ENCODE measurements around the gene FAM200B. TPM values are rescaled to one million over a fixed set of nuclear protein-coding genes. Genes with fewer than 3 reads are reported as not detected.

FAM200B gene
- total RNA-seq, 1 donor = 31.8 TPM

DNA sequence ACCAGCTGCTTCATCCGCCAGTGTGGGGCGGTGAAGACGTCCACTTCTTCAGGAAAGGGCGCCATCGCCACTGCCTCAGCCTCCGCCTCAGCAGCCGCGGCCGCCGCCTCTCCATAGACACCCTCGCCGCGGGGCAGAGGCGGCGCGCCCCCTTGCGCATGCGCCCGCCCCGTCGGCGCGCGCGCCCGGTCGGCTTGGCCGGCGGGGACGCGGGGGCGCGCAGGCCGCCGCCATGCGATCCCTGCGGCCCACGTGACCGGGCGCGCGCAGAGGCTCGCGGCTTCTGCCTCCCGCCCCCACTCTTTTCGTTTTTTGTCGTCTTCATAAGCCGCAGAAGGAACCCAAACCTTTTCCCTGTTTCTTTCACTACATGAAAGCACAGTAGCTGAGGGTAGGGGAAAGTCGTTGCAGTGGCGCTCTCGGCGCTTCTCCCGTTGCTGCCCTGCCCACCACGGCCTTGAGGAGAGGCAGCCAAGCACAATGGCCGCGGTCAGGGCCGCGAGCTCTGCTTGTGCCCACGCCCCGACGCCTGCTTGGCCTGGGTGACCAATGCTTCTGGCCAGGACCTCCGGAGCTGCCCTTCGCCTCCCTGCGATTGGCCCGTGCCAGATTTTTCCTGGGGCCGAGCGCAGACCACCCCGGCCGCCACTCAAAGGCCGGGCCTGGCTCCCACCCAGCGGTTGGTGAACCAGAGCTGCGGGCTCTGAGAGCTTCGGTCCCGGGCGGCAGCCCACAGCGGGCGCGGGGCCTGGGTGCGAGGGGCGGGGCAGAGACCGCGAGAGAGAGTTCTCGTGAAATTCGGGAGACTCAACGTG lies 26.2 kb upstream of the FAM200B start, which contains the start of gene FBXL5:
FBXL5 (minus strand) TSS at position 135 of the 815 bp plus-strand sequence; CDS start at position 65, 70 bp downstream.
- Histone ChIP-seq H4K20me1 (ENCODE audit: insufficient read depth, low read length) (peaks cover 10% of the 10 kb centered on the region), H3K4me3 (ENCODE audit: insufficient read depth, low read length) (peak within 1 kb of the TSS; percentile 85), H3K4me1 (ENCODE audit: insufficient read depth, low read length) (peaks cover 46% of the 10 kb centered on the region), H2AFZ (ENCODE audit: low read length) (peak within 1 kb of the TSS; percentile 94), H3K36me3 (ENCODE audit: insufficient read depth, low read length) (no peaks in the 10 kb centered on the region), H3K27ac (ENCODE audit: low read depth, low read length) (peak within 1 kb of the TSS; percentile 97), H3K9me3 (ENCODE audit: low read depth, low read length) (no peaks in the 10 kb centered on the region), H3K79me2 (ENCODE audit: insufficient read depth, low read length) (peaks cover 47% of the 10 kb centered on the region), H3K27me3 (ENCODE audit: insufficient read depth, low read length) (no peaks in the 10 kb centered on the region), H3K4me2 (ENCODE audit: insufficient read depth, low read length) (peak within 1 kb of the TSS; percentile 94)
- TF ChIP-seq, protein P1, sequence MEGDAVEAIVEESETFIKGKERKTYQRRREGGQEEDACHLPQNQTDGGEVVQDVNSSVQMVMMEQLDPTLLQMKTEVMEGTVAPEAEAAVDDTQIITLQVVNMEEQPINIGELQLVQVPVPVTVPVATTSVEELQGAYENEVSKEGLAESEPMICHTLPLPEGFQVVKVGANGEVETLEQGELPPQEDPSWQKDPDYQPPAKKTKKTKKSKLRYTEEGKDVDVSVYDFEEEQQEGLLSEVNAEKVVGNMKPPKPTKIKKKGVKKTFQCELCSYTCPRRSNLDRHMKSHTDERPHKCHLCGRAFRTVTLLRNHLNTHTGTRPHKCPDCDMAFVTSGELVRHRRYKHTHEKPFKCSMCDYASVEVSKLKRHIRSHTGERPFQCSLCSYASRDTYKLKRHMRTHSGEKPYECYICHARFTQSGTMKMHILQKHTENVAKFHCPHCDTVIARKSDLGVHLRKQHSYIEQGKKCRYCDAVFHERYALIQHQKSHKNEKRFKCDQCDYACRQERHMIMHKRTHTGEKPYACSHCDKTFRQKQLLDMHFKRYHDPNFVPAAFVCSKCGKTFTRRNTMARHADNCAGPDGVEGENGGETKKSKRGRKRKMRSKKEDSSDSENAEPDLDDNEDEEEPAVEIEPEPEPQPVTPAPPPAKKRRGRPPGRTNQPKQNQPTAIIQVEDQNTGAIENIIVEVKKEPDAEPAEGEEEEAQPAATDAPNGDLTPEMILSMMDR (IDR thresholded peaks at IDR 0.05; ENCODE audit: extremely low read depth, low read depth, low read length) = no peak
- peak; percentile 99 for DNase-seq (ENCODE audit: insufficient read length, low spot score, missing footprints)

GRCh38 chr4:15656038-15656470 lies 25.6 kb upstream of the FAM200B start:
- Histone ChIP-seq H3K4me3 (ENCODE audit: insufficient read depth, low read length) (peak overlapping the region; percentile 85), H3K4me2 (ENCODE audit: insufficient read depth, low read length) (peak overlapping the region; percentile 88), H3K4me1 (ENCODE audit: insufficient read depth, low read length) (peaks cover 44% of the 10 kb centered on the region), H4K20me1 (ENCODE audit: insufficient read depth, low read length) (peaks cover 9% of the 10 kb centered on the region), H3K9me3 (ENCODE audit: low read depth, low read length) (no peaks in the 10 kb centered on the region), H3K27ac (ENCODE audit: low read depth, low read length) (peak overlapping the region; percentile 97), H3K79me2 (ENCODE audit: insufficient read depth, low read length) (peaks cover 41% of the 10 kb centered on the region), H3K36me3 (ENCODE audit: insufficient read depth, low read length) (no peaks in the 10 kb centered on the region), H2AFZ (ENCODE audit: low read length) (peak overlapping the region; percentile 94), H3K27me3 (ENCODE audit: insufficient read depth, low read length) (no peaks in the 10 kb centered on the region)
- TF ChIP-seq, protein P1 (IDR thresholded peaks at IDR 0.05; ENCODE audit: extremely low read depth, low read depth, low read length) = no peak
- no peak for DNase-seq (ENCODE audit: insufficient read length, low spot score, missing footprints)

DNA sequence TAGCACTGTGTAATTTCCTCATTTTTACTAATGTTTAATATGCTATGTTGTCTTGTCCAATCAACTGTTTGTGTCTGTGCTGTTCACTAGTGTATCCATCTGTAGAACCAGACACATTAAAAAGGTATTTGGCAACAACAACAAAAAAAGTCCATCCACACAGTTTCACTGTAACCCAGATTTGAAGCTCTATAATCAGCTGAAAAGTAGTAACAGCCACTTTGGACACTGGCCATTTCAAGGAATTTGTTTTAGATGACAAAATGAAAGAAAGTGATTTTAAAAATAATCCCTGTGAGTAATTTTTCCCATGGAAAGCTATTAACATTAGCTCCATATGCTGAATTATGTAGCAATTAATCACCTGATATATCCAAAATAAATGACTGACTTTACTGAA lies 24.3 kb upstream of the FAM200B start:
- peaks cover 31% of the 10 kb centered on the region for H3K4me1 ChIP-seq (ENCODE audit: insufficient read depth, low read length)
- no peaks in the 10 kb centered on the region for H3K27me3 ChIP-seq (ENCODE audit: insufficient read depth, low read length)
- H3K4me2 ChIP-seq (ENCODE audit: insufficient read depth, low read length) = no peak overlapping the region
- H3K79me2 ChIP-seq (ENCODE audit: insufficient read depth, low read length) = peaks cover 28% of the 10 kb centered on the region
- H2AFZ ChIP-seq (ENCODE audit: low read length) = no peak overlapping the region
- TF ChIP-seq, protein P1 (IDR thresholded peaks at IDR 0.05; ENCODE audit: extremely low read depth, low read depth, low read length) = no peak
- no peak for DNase-seq (ENCODE audit: insufficient read length, low spot score, missing footprints)
- peaks cover 3% of the 10 kb centered on the region for H4K20me1 ChIP-seq (ENCODE audit: insufficient read depth, low read length)
- no peaks in the 10 kb centered on the region for H3K9me3 ChIP-seq (ENCODE audit: low read depth, low read length)
- no peaks in the 10 kb centered on the region for H3K36me3 ChIP-seq (ENCODE audit: insufficient read depth, low read length)
- no peak overlapping the region for H3K4me3 ChIP-seq (ENCODE audit: insufficient read depth, low read length)
- no peak overlapping the region for H3K27ac ChIP-seq (ENCODE audit: low read depth, low read length)

DNA sequence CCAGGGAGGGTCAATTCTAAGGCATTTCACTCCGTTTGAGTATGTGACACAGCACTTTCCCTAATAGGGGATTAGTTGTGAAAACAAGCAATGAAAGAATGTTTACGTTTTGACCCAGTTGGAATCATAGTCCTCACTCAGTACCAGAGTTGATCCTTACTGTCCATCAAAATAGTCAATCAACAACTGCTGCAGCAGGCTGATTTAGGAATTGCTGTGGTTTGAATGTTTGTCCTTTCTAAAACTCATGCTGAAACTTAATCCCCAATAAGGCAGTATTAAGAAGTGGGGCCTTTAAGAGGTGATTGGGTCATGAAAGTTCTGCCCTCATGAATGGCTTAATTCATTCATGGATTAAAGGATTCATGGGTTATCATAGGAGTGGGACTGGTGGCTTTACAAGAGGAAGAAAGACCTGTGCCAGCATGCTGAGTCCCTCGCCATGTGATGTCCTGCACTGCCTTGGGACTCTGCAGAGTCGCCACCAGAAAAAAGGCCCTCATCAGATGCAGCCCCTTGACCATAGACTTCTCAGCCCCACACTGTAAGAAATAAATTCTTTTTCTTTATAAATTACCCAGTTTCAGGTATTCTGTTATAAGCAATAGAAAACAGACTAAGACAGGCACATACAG lies 23.4 kb upstream of the FAM200B start:
- TF ChIP-seq, protein P1 (IDR thresholded peaks at IDR 0.05; ENCODE audit: extremely low read depth, low read depth, low read length) = no peak
- Histone ChIP-seq H3K79me2 (ENCODE audit: insufficient read depth, low read length) (peaks cover 19% of the 10 kb centered on the region), H3K4me1 (ENCODE audit: insufficient read depth, low read length) (peaks cover 25% of the 10 kb centered on the region), H3K4me2 (ENCODE audit: insufficient read depth, low read length) (no peak overlapping the region), H3K4me3 (ENCODE audit: insufficient read depth, low read length) (no peak overlapping the region), H3K9me3 (ENCODE audit: low read depth, low read length) (no peaks in the 10 kb centered on the region), H3K27me3 (ENCODE audit: insufficient read depth, low read length) (no peaks in the 10 kb centered on the region), H4K20me1 (ENCODE audit: insufficient read depth, low read length) (peaks cover 3% of the 10 kb centered on the region), H2AFZ (ENCODE audit: low read length) (no peak overlapping the region), H3K36me3 (ENCODE audit: insufficient read depth, low read length) (no peaks in the 10 kb centered on the region), H3K27ac (ENCODE audit: low read depth, low read length) (no peak overlapping the region)
- no peak for DNase-seq (ENCODE audit: insufficient read length, low spot score, missing footprints)

Data from osteoblast (primary cell).